SH-SY5Y (cell line): Measurements from ENCODE around the gene PLPP4.

Source experiments
- GATA2 ChIP-seq: IDR thresholded peaks from 2 replicates; pipeline ENCODE4 v1.6.1; 2011; ENCODE audit warnings: mild to moderate bottlenecking, low read depth, low read length
- GATA3 ChIP-seq: IDR thresholded peaks from 2 replicates; pipeline ENCODE4 v1.6.1; 2011; ENCODE audit warnings: low read depth, mild to moderate bottlenecking, low read length, moderate library complexity

DNA sequence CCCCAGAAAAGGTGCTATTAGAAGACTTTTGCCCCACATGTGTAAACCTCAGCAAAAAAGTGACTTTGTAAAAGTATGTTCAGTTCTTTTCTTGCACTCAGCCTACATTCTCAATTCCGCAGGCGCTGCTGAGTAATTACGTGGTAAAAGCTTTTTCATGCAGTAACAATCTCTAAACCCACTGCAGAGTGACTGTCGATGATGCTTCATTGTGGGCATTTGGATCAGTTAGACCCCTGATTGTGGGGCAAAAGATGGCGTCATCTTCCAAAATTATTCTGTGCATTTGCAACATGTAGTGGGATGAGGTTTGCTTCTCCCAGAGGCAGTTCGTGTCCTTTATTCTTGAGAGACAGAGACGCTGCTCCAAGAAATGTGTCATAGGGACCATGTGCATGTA lies 85.6 kb downstream of the PLPP4 start:
- TF ChIP-seq GATA2 (no peak), GATA3 (no peak)
